NCI-H82 treated with DMSO at 0.1 percent for 48 hours (cell line): ENCODE data around the gene RPL22.

ENCODE experiments used
- DNase-seq: peaks from one replicate; lab custom pipeline; 2025; ENCODE audit not compliant: unreplicated experiment; lab: John Stamatoyannopoulos, UW

The RPL22 gene

GRCh38 chr1:6199298-6200187 is at the start of gene RPL22:
RPL22 (minus strand) TSS chr1:6199595; CDS start chr1:6199573, 22 bp downstream.
- DNase-seq: peak; percentile 98

- no peak for DNase-seq
Observed at GRCh38 chr1:6248161-6248776, 48.9 kb upstream of the RPL22 start.

GRCh38 chr1:6247651-6248050 is 48.3 kb upstream of the RPL22 start:
- no peak for DNase-seq

GRCh38 chr1:6246497-6247467 is 47.4 kb upstream of the RPL22 start:
- DNase-seq: peak; percentile 81

- peak; percentile 62 for DNase-seq
Observed at GRCh38 chr1:6245869-6246496, 46.6 kb upstream of the RPL22 start.

- peak; percentile 40 for DNase-seq
Observed at GRCh38 chr1:6245086-6245868, 45.9 kb upstream of the RPL22 start.

GRCh38 chr1:6244401-6245049 is 45.1 kb upstream of the RPL22 start:
- no peak for DNase-seq

- no peak for DNase-seq
Observed at GRCh38 chr1:6243993-6244392, 44.6 kb upstream of the RPL22 start, which contains the start of gene HES3. HES3 (plus strand) TSS chr1:6244179; CDS start chr1:6244366, 187 bp downstream.

- DNase-seq: no peak
Observed at GRCh38 chr1:6243053-6243834, 43.8 kb upstream of the RPL22 start.

GRCh38 chr1:6241887-6242740 is 42.7 kb upstream of the RPL22 start:
- DNase-seq: no peak

- no peak for DNase-seq
Observed at GRCh38 chr1:6241107-6241886, 41.9 kb upstream of the RPL22 start.

- DNase-seq: no peak
Observed at GRCh38 chr1:6239950-6240768, 40.8 kb upstream of the RPL22 start.

- DNase-seq: no peak
Observed at GRCh38 chr1:6239213-6239752, 39.9 kb upstream of the RPL22 start.

GRCh38 chr1:6237093-6237492 is 37.7 kb upstream of the RPL22 start:
- no peak for DNase-seq

- no peak for DNase-seq
Observed at GRCh38 chr1:6235296-6235677, 35.9 kb upstream of the RPL22 start.
